ENCODE results near the gene KIAA1755. TPM values are rescaled to one million over a fixed set of nuclear protein-coding genes. Genes with fewer than 3 reads are reported as not detected.

Gene KIAA1755
- total and polyA plus RNA-seq, 12 donors, result 2.7 to 7.7 (median 5.2) TPM

DNA sequence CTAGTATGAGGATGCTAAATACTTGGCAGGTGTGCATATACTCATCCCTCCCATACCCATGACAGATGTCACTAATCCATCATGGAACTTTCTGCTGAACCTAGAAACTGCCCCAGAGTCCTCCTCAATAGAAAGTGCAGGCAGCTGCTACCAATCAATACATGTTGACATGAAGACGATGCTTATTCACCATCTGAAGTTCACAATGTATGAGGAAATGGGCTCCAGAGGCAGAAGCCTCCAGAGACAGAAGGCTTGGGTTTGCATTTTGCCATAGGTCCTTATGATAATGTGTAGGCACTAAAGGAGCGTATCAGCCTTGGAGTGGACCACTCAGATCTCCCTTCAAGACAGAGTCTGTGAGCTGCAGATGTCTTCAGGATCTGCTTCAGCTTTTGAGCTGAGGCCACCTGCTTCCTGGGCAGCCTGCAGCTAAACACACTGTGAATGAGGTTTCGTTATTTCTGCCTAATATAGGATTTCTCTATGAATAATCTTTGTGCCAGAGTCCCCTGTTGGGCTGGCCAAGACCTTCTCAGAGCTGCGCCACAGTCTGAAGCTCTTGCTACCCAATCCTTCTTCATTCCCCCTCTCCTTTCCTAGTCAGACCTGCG is 7.5 kb upstream of the KIAA1755 start:
- no peak for ATAC-seq
- no peak for DNase-seq
- Histone ChIP-seq H3K27me3 (peaks cover 0 to 4% (median 0%) of the 10 kb centered on the region in 7 donors), H3K4me3 (no peak overlapping the region), H3K27ac (peak overlapping the region in 3 of 10 donors; percentile 20 to 36 (median 34)), H3K9me3 (peaks cover 0 to 4% (median 0%) of the 10 kb centered on the region in 11 donors), H3K36me3 (no peaks in the 10 kb centered on the region), H3K4me1 (peaks cover 0 to 48% (median 34%) of the 10 kb centered on the region in 9 donors)
- 79 to 84% methylated on average over 5 of the region's 5 CpGs for WGBS, 2 donors
- intact Hi-C loops (cut with DNase I), result no loop called here
- TF ChIP-seq, protein P1, sequence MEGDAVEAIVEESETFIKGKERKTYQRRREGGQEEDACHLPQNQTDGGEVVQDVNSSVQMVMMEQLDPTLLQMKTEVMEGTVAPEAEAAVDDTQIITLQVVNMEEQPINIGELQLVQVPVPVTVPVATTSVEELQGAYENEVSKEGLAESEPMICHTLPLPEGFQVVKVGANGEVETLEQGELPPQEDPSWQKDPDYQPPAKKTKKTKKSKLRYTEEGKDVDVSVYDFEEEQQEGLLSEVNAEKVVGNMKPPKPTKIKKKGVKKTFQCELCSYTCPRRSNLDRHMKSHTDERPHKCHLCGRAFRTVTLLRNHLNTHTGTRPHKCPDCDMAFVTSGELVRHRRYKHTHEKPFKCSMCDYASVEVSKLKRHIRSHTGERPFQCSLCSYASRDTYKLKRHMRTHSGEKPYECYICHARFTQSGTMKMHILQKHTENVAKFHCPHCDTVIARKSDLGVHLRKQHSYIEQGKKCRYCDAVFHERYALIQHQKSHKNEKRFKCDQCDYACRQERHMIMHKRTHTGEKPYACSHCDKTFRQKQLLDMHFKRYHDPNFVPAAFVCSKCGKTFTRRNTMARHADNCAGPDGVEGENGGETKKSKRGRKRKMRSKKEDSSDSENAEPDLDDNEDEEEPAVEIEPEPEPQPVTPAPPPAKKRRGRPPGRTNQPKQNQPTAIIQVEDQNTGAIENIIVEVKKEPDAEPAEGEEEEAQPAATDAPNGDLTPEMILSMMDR (IDR thresholded peaks at IDR 0.05), result no peak

DNA sequence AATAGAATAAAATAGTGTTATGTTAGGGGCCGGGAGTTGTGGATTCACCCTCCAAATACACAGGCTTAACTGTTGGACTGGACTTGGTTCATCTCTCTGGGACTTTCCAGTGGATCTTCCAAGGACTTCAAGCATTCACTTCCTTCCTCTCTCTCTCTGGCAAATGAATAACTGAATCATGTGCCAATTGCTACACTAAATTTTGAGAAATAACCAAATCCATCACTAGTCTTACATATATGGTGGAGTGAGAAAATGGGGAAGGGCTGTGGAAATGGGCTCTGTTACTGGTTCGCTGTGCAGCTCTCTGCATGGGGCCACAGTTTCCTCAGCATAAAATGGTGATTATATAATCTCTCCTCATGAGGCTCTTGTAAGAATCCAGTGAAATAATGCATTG is 6.8 kb upstream of the KIAA1755 start:
- H3K4me3 ChIP-seq, result no peak overlapping the region
- ATAC-seq (peak in 1 of 8 donors; percentile 25), DNase-seq (no peak)
- intact Hi-C loops (cut with DNase I), result no loop called here
- peaks cover 0 to 4% (median 0%) of the 10 kb centered on the region in 11 donors for H3K9me3 ChIP-seq
- peaks cover 0 to 9% (median 0%) of the 10 kb centered on the region in 7 donors for H3K27me3 ChIP-seq
- H3K4me1 ChIP-seq, result peaks cover 0 to 42% (median 29%) of the 10 kb centered on the region in 9 donors
- TF ChIP-seq, protein P1 (IDR thresholded peaks at IDR 0.05), result no peak
- no peaks in the 10 kb centered on the region for H3K36me3 ChIP-seq
- H3K27ac ChIP-seq, result peak overlapping the region in 2 of 10 donors; percentile 20 to 36
- WGBS, 2 donors, result 61 to 70% methylated on average over 2 of the region's 2 CpGs

DNA sequence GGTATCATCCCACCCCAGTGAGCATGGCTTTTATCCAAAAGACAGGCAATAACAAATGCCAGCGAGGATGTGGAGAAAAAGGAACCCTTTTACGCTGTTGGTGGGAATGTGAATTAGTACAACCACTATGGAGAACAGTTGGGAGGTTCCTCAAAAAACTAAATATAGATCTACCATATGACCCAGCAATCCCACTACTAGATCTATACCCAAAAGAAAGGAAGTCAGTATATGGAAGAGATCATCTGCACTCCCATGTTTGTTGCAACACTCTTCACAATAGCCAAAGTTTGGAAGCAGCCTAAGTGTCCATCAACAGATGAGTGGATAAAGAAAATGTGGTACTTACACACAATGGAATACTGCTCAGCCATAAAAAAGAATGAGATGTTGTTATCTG is 5.9 kb upstream of the KIAA1755 start:
- Histone ChIP-seq H3K36me3 (no peaks in the 10 kb centered on the region), H3K4me3 (no peak overlapping the region), H3K4me1 (peaks cover 0 to 33% (median 23%) of the 10 kb centered on the region in 9 donors), H3K27ac (no peak overlapping the region), H3K9me3 (peaks cover 0 to 4% (median 0%) of the 10 kb centered on the region in 11 donors), H3K27me3 (peaks cover 0 to 14% (median 6%) of the 10 kb centered on the region in 7 donors)
- intact Hi-C loops (cut with DNase I), result no loop called here
- 92 to 94% methylated on average over 2 of the region's 2 CpGs for WGBS, 2 donors
- DNase-seq, result no peak
- TF ChIP-seq, protein P1 (IDR thresholded peaks at IDR 0.05), result no peak
- no peak for ATAC-seq

DNA sequence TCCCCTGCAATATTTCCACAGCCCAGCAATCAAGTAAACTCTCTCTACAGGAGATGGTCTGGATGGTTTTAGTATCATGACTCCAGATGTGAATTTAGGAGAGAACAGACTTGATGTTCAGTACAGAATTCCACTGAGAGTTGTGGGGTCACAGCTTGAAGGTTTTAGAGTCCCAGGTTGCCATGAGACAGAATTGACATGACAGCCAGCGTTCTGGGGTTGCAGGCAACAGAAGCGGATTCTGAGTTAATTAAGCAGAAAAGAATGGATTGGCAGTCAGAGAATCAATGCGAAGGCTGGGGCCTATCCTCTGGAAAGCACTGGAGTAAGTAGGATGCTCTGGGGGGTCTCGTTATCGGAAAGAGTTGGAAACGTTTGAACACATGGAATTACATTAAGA is 2.4 kb upstream of the KIAA1755 start:
- H3K9me3 ChIP-seq, result peaks cover 0 to 4% (median 0%) of the 10 kb centered on the region in 11 donors
- peaks cover 0 to 39% (median 27%) of the 10 kb centered on the region in 7 donors for H3K27me3 ChIP-seq
- H3K27ac ChIP-seq, result no peak overlapping the region
- TF ChIP-seq, protein P1 (IDR thresholded peaks at IDR 0.05), result no peak
- WGBS, 2 donors, result 82 to 83% methylated on average over 6 of the region's 6 CpGs
- DNase-seq (no peak), ATAC-seq (no peak)
- intact Hi-C loops (cut with DNase I), result no loop called here
- H3K36me3 ChIP-seq, result no peaks in the 10 kb centered on the region
- H3K4me1 ChIP-seq, result peaks cover 0 to 14% (median 8%) of the 10 kb centered on the region in 9 donors
- no peak overlapping the region for H3K4me3 ChIP-seq

Measured in heart right ventricle (tissue), 16 donors.